T-helper 2 cell treated with Interferon-gamma antibody and Interleukin-4, amounts not matched to agents 100 ng/mL and 5 ng/mL, for 36 hours (primary cell): ENCODE results near the gene RUFY2. TPM values are rescaled to one million over a fixed set of nuclear protein-coding genes. Genes with fewer than 3 reads are reported as not detected.
"Not testable (repeated sequence)": the region's sequence is repeated elsewhere in the genome, so short reads cannot be mapped to it uniquely, and the experiment has no call there.

Source experiments
- intact Hi-C: fragments of 100-400 bp; cut with micrococcal nuclease; formaldehyde crosslinking; loops from one replicate; pipeline ENCODE4 v1.15.1; 2023
- total RNA-seq: library from RNA; stranded (reverse); gene quantifications from 2 replicates; pipeline ENCODE4 v1.2.3, GENCODE V29; 2022

RUFY2 gene
- 13.4 and 13.7 TPM in 2 replicates for total RNA-seq

DNA sequence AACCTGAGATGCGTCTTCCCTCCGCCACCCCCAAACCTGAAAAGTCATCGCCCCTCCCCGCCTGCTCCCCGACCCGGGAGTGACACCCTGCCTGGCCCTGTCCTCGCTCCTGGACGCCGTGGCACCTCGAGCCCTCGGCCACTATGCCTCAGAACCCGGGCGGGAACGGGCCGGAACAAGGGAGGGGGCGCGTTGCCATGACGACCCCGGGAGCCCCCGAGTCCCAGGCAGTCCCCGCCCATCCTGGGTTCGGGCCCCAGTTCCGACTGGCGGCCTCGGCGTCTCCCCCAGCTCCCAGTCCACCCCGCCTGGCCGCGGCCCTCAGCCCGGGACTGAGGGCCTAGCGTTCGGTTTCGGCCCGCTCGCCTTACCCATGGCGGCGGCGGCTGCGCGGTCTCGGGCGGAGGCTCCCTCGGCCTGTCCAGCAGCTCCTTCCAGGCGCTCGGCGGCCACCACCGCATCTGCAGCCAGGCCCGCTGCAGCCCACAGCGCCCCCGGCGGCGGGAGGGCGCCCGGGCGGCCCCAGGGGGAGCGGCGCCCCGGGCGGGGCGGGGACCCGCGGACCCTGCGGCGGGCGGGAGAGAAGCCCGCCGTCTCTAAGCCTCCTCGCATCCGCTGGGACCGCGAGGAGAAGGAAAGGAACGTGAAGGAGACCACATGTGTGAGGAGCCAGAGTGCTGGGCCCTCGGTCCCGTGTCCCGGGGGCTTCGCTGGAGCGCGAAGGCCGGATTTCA, at the start of gene RUFY2:
Gene RUFY2 (minus strand): TSS at position 463 of the 734 bp plus-strand sequence. CDS start 88 bp downstream, at position 375.
- intact Hi-C loops: loop anchor here (2.0 to 10.0 kb wide), 4 partner anchors 65 to 494 kb away; partner anchors contain the start of genes DDX50, DNA2, HERC4 and HNRNPH3

- intact Hi-C loops: not testable (repeated sequence)
These were observed 42.6 kb upstream of the RUFY2 start for GRCh38 chr10:68449698-68450097.

GRCh38 chr10:68446179-68446578, 39.1 kb upstream of the RUFY2 start:
- intact Hi-C loops: no loop called here

DNA sequence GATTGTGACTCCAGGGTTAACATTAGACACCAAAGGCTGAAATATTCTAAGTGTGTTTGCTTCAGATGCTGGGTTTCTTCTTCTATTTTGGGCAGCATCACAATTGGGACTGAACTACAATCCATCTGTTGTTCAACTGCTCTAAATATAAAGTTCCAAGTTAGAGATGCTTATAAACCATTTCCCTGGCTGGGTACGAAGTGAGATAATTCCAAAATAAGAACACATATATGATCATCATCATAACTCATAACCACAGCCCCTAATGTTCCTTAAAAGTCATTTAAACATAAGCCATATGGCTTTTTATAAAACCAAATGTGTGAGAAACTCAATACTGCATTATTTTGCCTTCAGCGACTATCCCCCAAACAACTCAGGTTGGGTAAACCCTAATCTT, 35.9 kb upstream of the RUFY2 start:
- intact Hi-C loops: no loop called here

- intact Hi-C loops: no loop called here
These were observed 33.8 kb upstream of the RUFY2 start for GRCh38 chr10:68440898-68441297.

- intact Hi-C loops: no loop called here
These were observed 28.7 kb upstream of the RUFY2 start for GRCh38 chr10:68435803-68436202.

DNA sequence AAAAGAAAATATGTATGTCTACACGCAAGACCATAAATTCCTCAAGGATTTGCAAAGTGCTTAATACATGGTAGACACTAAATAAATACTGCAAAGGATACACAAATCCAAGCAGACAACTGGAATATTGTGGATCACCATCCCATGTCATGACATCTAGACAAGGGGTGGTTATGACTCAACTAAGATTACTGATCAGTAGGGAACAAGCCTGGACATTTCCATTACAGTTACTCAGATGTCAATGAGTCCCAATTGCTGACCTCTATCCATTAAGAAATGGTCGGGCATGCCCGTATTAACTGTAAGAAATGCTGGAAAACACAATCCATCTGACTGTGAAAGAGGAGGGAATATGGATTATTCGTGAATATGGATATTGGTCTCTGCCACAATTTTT, 27.6 kb upstream of the RUFY2 start:
- intact Hi-C loops: no loop called here

DNA sequence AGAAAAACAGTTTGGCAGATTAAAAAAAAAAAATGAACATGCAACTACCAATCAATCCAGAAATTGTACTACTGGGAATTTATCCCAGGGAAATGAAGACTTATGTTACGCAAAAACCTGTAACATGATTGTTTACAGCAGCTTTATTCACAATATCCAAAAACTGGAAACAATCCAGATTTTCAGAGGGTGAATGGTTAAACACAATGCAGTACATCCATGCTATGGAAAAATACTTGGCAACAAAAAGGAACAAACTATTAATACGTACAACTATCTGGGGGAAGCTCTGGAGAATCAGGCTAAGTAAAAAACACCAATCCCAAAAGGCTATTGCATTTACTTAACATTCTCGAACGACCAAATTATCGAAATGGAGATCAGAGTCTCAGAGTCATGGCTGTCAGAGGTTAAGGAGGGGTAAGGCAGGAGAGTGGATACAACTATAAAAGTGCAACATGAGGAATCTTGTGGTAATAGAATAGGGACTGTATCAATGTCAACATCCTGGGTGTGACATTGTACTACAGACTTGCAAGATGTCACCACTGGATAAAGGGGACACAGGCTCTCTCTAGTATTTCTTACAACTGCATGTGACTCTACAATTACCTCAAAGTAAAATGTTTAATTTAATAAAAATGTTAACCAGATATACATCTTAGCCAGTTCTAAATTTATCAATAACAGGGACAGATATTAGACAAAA, 21.5 kb upstream of the RUFY2 start:
- intact Hi-C loops: no loop called here

GRCh38 chr10:68424454-68425014, 17.5 kb upstream of the RUFY2 start:
- intact Hi-C loops: no loop called here

DNA sequence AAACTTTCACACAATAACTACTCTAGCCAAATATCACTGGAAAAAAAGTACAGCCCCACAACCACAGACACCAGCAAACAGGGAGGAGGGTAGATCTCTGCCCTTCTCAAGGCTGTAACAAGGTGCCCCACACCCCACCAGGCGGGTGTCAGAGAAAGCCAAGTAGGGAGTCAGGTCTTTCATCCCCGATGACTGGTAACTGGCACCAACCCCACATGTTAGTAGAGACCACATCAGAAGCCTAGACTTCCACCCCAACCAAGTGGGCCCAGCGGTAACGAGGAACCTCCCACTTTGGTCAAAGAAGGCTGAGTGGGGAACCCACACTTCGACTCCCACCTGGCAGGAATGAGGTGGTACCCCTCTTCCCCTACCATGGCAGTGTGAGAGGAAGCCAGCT, 16.4 kb upstream of the RUFY2 start:
- intact Hi-C loops: no loop called here

GRCh38 chr10:68419376-68419775, 12.3 kb upstream of the RUFY2 start:
- intact Hi-C loops: no loop called here

- intact Hi-C loops: loop anchor here (5.0 to 10.0 kb wide), 3 partner anchors 63 to 334 kb away; partner anchors contain the start of genes DNA2, HERC4, HNRNPH3 and PBLD
These were observed 1.9 kb upstream of the RUFY2 start for GRCh38 chr10:68408898-68409518.

- intact Hi-C loops: loop anchor here (2.0 to 10.0 kb wide), 4 partner anchors 66 to 495 kb away; partner anchors contain the start of genes DDX50, DNA2, HERC4 and HNRNPH3
These were observed 814 bp downstream of the RUFY2 start for GRCh38 chr10:68406111-68406814.

- intact Hi-C loops: loop anchor here (10.0 kb wide), 1 partner anchor 329 kb away; the partner anchor contains the start of gene HERC4
These were observed 3.4 kb downstream of the RUFY2 start for GRCh38 chr10:68403701-68404100.

DNA sequence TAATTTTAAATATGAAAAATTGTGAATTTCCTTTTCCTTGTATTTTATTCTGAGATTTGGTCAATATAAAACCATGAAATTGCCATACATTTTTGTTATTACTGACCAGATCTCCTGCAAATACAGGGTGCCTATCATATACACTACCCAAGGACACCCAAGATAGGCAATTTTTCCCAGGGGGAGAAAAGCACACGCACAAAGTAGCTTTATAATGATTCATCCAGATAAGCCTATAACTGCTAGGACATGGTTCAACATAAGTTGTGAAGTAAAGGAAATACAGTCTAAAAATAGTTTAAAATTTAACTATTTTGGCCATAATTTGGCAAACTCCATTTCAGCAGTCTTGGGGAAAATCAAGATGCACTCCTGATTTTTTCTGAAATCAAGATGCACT, 4.8 kb downstream of the RUFY2 start:
- intact Hi-C loops: loop anchor here (10.0 kb wide), 1 partner anchor 327 kb away; the partner anchor contains the start of gene HERC4

- intact Hi-C loops: no loop called here
These were observed 10.1 kb downstream of the RUFY2 start for GRCh38 chr10:68397005-68397404.

DNA sequence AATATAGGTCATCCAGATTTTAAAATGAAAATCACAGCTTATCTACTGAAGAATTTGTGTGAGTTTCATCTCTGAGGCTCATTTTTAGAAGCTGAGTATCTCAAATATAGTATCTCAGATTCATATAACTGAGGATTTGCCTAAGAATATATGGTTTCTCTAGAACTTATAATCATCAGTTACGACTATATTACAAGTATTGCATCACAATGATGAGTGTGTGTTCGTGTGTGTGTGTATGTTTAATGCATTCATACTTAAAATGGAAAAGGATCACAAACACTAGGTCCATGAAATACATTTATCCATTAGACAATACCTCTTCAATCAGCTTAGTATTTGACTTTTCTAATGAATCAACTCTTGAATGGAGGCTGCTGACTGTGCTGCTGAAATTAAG, 21.3 kb downstream of the RUFY2 start:
- intact Hi-C loops: no loop called here

GRCh38 chr10:68371604-68372003, 35.5 kb downstream of the RUFY2 start:
- intact Hi-C loops: no loop called here

DNA sequence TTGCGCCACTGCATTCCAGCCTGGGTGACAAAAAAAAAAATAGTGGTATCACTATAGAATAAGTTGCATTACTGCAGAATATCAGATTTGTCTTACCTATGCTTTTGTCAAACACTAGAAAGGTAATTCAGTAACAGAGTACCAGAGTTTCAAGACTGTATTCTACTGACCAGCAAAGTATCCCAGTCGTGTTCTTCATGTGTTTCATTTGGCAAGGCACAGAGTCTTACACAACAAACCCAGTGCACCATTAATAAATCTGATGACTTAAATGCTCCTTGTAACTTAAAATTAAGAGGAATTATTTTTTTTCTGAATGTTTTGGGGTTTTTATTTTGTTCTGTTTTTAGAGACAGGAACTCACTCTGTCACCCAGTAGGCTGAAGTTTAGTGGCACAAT, 40.0 kb downstream of the RUFY2 start:
- intact Hi-C loops: no loop called here

- intact Hi-C loops: no loop called here
These were observed 40.5 kb downstream of the RUFY2 start for GRCh38 chr10:68366600-68366999.

DNA sequence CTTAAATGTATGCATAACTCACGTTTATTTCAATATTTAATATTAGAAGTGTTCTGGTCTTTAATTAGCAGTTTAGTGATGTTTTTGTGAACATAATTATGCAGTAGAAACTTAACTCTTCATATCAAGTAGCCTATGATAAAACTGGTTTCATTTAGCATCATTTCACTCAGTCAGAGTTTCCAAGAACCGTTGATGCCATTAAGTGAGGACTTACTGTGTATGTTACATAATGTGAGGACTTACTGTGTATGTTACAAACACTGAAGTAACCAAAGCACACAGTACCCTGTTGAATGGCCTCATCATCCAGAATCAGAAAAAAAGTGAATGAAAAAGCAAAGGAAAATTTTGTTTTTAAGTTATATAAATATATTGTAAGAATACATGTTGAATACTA, 41.5 kb downstream of the RUFY2 start:
- intact Hi-C loops: no loop called here
